K562 (cell line): ENCODE data around the gene PACRG. TPM values are rescaled to one million over a fixed set of nuclear protein-coding genes. Genes with fewer than 3 reads are reported as not detected.

ENCODE experiments used
- ATAC-seq: fragments of 200-7000 bp; cut with Tn5 transposase; 3 replicates; pipeline ENCODE4 v1.9.1; 2020; ENCODE audit warnings: moderate library complexity
- BruUV-seq: library from RNA; stranded (reverse); fragments of 400-500 nt; replicated peaks from 2 replicates; lab custom pipeline; 2021; lab: Mats Ljungman, UMichigan
- CTCF ChIA-PET: fragments of 300-600 bp; formaldehyde crosslinking; extraction: SDS; loops from one replicate; lab custom pipeline; 2021; ENCODE audit warnings: low intra/inter-chr PET ratio; lab: Yijun Ruan, JAX
- POLR2A ChIA-PET: fragments of 300-600, 350-650 bp; sonication (Branson Sonifier 250); formaldehyde crosslinking; extraction: SDS; loops from one replicate; lab custom pipeline; 2021; ENCODE audit warnings: antibody characterized with exemption, inconsistent platforms; lab: Yijun Ruan, JAX
- DNase-seq, 4 experiments: peaks; one replicate each; pipeline versions ENCODE4 v3.0.0 to v3.0.0-alpha.2; 2011 to 2018; ENCODE audit warnings: low spot score in 3 of 4, mixed read lengths in 3 of 4; ENCODE audit errors: extremely low read depth in 1 of 4
- FAIRE-seq: peaks from 2 replicates; lab custom pipeline; 2011; peaks lifted over from hg19 to GRCh38; lab: Jason Lieb, UNC
- H2AFZ ChIP-seq: 2 replicates; pipeline ENCODE4 v1.6.0; 2011; ENCODE audit warnings: low read depth, low read length, control low read depth, inconsistent platforms
- H3K27ac ChIP-seq: fragments of 200-600 bp; 3 replicates; pipeline ENCODE4 v1.8.0; 2011; ENCODE audit warnings: low read depth, mild to moderate bottlenecking, control low read depth, inconsistent platforms, low read length, moderate library complexity, mixed read lengths; ENCODE audit errors: extremely low read depth
- H3K27me3 ChIP-seq, 2 experiments: fragments of 300-600 bp in 1 of 2; 2 replicates in 1 of 2; 3 replicates in 1 of 2; pipeline versions ENCODE4 v1.6.0 to v1.8.0; 2011; ENCODE audit warnings: inconsistent platforms in 2 of 2, low read length in 2 of 2, mild to moderate bottlenecking in 1 of 2, mixed read lengths in 1 of 2, moderate library complexity in 1 of 2; ENCODE audit not compliant: control insufficient read depth in 2 of 2, insufficient read depth in 2 of 2
- H3K36me3 ChIP-seq: fragments of 300-600 bp; 3 replicates; pipeline ENCODE4 v1.8.0; 2011; ENCODE audit warnings: mild to moderate bottlenecking, low read length, inconsistent platforms; ENCODE audit not compliant: control insufficient read depth, insufficient read depth
- H3K4me1 ChIP-seq, 2 experiments: fragments of 200-600 bp in 1 of 2; replicated peaks in 1 of 2; 2 replicates in 1 of 2; 3 replicates in 1 of 2; pipeline versions ENCODE4 v1.5.1 to v1.8.0; 2011; ENCODE audit warnings: inconsistent platforms in 2 of 2, low read length in 2 of 2, mild to moderate bottlenecking in 1 of 2, mixed read lengths in 1 of 2, moderate library complexity in 1 of 2; ENCODE audit not compliant: control insufficient read depth in 2 of 2, insufficient read depth in 2 of 2
- H3K4me2 ChIP-seq: 2 replicates; pipeline ENCODE4 v1.6.1; 2011; ENCODE audit warnings: low read length, control low read depth, inconsistent platforms, mixed read lengths; ENCODE audit not compliant: insufficient read depth
- H3K4me3 ChIP-seq: fragments of 200-600 bp; sonication (generic), shearing (Covaris generic); 2 replicates; pipeline ENCODE4 v1.5.1; 2016; ENCODE audit warnings: control low read depth, inconsistent platforms
- H3K79me2 ChIP-seq: fragments of 200-600 bp; 3 replicates; pipeline ENCODE4 v1.8.0; 2011; ENCODE audit warnings: low read length, inconsistent platforms; ENCODE audit not compliant: control insufficient read depth, insufficient read depth
- H3K9ac ChIP-seq, 2 experiments: 2 replicates each; pipeline versions ENCODE4 v1.6.0 to v1.6.1; 2011; ENCODE audit warnings: low read depth in 2 of 2, low read length in 2 of 2, control low read depth in 1 of 2, inconsistent platforms in 1 of 2, mild to moderate bottlenecking in 1 of 2, mixed read lengths in 1 of 2; ENCODE audit not compliant: insufficient read depth in 1 of 2
- H3K9me1 ChIP-seq: one replicate; pipeline ENCODE4 v1.6.0; 2011; ENCODE audit warnings: inconsistent platforms, mild to moderate bottlenecking, low read length, moderate library complexity; ENCODE audit not compliant: control insufficient read depth, insufficient read depth
- H3K9me3 ChIP-seq: replicated peaks from 2 replicates; pipeline ENCODE4 v1.5.1; 2011; ENCODE audit warnings: low read depth, low read length, inconsistent platforms; ENCODE audit not compliant: control insufficient read depth, insufficient read depth
- H4K20me1 ChIP-seq: replicated peaks from 2 replicates; pipeline ENCODE4 v1.6.1; 2011; ENCODE audit warnings: low read length, inconsistent platforms, mixed read lengths; ENCODE audit not compliant: control insufficient read depth, insufficient read depth
- BRCA1 ChIP-seq, 2 experiments: fragments of 450-650 bp in 1 of 2; sonication (generic) in 1 of 2; formaldehyde crosslinking in 1 of 2; IDR thresholded peaks; 2 replicates each; pipeline versions ENCODE4 v1.5.0 to v1.6.1; 2017 to 2020; ENCODE audit warnings: mild to moderate bottlenecking in 1 of 2, missing genetic modification reagents in 1 of 2
- CBFA2T2 ChIP-seq: fragments of 450-650 bp; conservative IDR thresholded peaks from 2 replicates; pipeline ENCODE4 v1.6.1; 2017; ENCODE audit warnings: mild to moderate bottlenecking
- CCAR2 ChIP-seq: fragments of 200-400 bp; formaldehyde crosslinking; IDR thresholded peaks from 2 replicates; pipeline ENCODE4 v1.6.1; 2017; ENCODE audit warnings: mild to moderate bottlenecking, low read depth, low read length
- DPF2 ChIP-seq: fragments of 450-650 bp; IDR thresholded peaks from 2 replicates; pipeline ENCODE4 v1.6.1; 2016
- HMG20A ChIP-seq: fragments of 450-650 bp; formaldehyde crosslinking; conservative IDR thresholded peaks from 2 replicates; pipeline ENCODE4 v1.4.0; 2020; ENCODE audit warnings: mild to moderate bottlenecking, mixed read lengths
- HNRNPH1 ChIP-seq: fragments of 200-400 bp; formaldehyde crosslinking; optimal IDR thresholded peaks from 2 replicates; pipeline ENCODE3; 2017; ENCODE audit warnings: low read depth, mild to moderate bottlenecking, low read length, moderate library complexity
- ID3 ChIP-seq, 2 experiments: fragments of 250-450 bp in 1 of 2; fragments of 450-650 bp in 1 of 2; sonication (Bioruptor Pico) in 1 of 2; IDR thresholded peaks; 2 replicates each; pipeline versions ENCODE4 v1.6.1 to v1.8.0; 2016 to 2021; ENCODE audit warnings: mild to moderate bottlenecking in 2 of 2, moderate library complexity in 2 of 2, missing compliant biosample characterization in 1 of 2, missing genetic modification characterization in 1 of 2
- MYBL2 ChIP-seq, 2 experiments: fragments of 450-650 bp in 1 of 2; sonication (generic) in 1 of 2; formaldehyde crosslinking in 1 of 2; IDR thresholded peaks; 2 replicates each; pipeline versions ENCODE4 v1.6.1 to v1.8.1; 2017 to 2022; ENCODE audit warnings: borderline replicate concordance in 1 of 2, inconsistent platforms in 1 of 2, low read depth in 1 of 2, mild to moderate bottlenecking in 1 of 2, missing genetic modification reagents in 1 of 2, moderate library complexity in 1 of 2
- NCOA4 ChIP-seq: fragments of 450-650 bp; IDR thresholded peaks from 2 replicates; pipeline ENCODE4 v1.6.1; 2018; ENCODE audit warnings: mild to moderate bottlenecking; ENCODE audit not compliant: partially characterized antibody
- SIN3B ChIP-seq: fragments of 450-650 bp; IDR thresholded peaks from 2 replicates; pipeline ENCODE4 v1.6.1; 2017; ENCODE audit warnings: low read depth, mild to moderate bottlenecking, moderate library complexity
- ZMIZ1 ChIP-seq, 2 experiments: fragments of 150-350 bp in 1 of 2; IDR thresholded peaks; 2 replicates each; pipeline ENCODE4 v1.6.1; 2012 to 2016; ENCODE audit warnings: low read depth in 2 of 2, low read length in 2 of 2, mild to moderate bottlenecking in 1 of 2, moderate library complexity in 1 of 2
- ZNF584 ChIP-seq: fragments of 200-800 bp; sonication (Bioruptor generic); IDR thresholded peaks from 2 replicates; pipeline ENCODE4 v1.6.1; 2016; ENCODE audit warnings: low read depth, mild to moderate bottlenecking, missing genetic modification characterization, missing compliant biosample characterization
- WGBS: fragments of 100-300 bp; shearing (Covaris generic); methylation state at CpG from one replicate; pipeline ENCODE4 v1.1.6; 2016; ENCODE audit warnings: low coverage, mixed read lengths; ENCODE audit not compliant: insufficient coverage; ENCODE audit errors: missing lambda C conversion rate; 5-methylcytosine and 5-hydroxymethylcytosine counted together
- in situ Hi-C: fragments of 300-500 bp; cut with MboI; formaldehyde crosslinking; loops from 4 replicates; pipeline ENCODE4 v1.15.0; 2018; ENCODE audit warnings: inconsistent platforms, mixed read lengths
- intact Hi-C: fragments of 100-400 bp; cut with micrococcal nuclease; formaldehyde crosslinking; loops from 2 replicates; pipeline ENCODE4 v1.14.2; 2022
- polyA plus RNA-seq, 8 experiments: library from polyadenylated mRNA; depleted of rRNA in 4 of 8; stranded (reverse) in 5 of 8; unstranded in 3 of 8; fragments of >200 nt; fragmentation: Nextera tagmentation in 2 of 8; fragmentation: Illumina TruSeq in 1 of 8; extraction: Ambion mirVana in 2 of 8; extraction: Trizol in 1 of 8; gene quantifications; 2 replicates each; pipeline versions ENCODE4 v1.2.1 to v1.2.3, GENCODE V29; 2011 to 2014; ENCODE audit warnings: inconsistent platforms in 1 of 8, missing spikeins in 1 of 8
- total RNA-seq, 7 experiments: library from RNA; depleted of rRNA in 6 of 7; stranded (reverse); fragments of >200 nt in 6 of 7; fragmentation: Illumina TruSeq in 2 of 7; extraction: Trizol in 2 of 7; gene quantifications; 2 replicates each; pipeline versions ENCODE4 v1.2.1 to v1.2.3, GENCODE V29; 2011 to 2021; ENCODE audit warnings: low replicate concordance in 1 of 7

PACRG gene
- total and polyA plus RNA-seq, 9 of the 15 experiments (the other 6 are each of a cell fraction or from before 2014, with no cell fraction given): 0.04 TPM; not detected in 8

GRCh38 chr6:162699961-162700360 is 27.8 kb upstream of the PACRG start:
- H3K27ac ChIP-seq: no peak overlapping the region
- no peaks in the 10 kb centered on the region for H3K9me3 ChIP-seq
- no peaks in the 10 kb centered on the region for H4K20me1 ChIP-seq
- in situ Hi-C loops: no loop called here
- H3K4me3 ChIP-seq: no peak overlapping the region
- no peaks in the 10 kb centered on the region for H3K27me3 ChIP-seq
- FAIRE-seq (no peak), DNase-seq (no peak), ATAC-seq (no peak)
- no peaks in the 10 kb centered on the region for H3K4me1 ChIP-seq
- ChIA-PET POLR2A (no interaction called here), CTCF (no interaction called here)
- TF ChIP-seq HNRNPH1 (no peak), NCOA4 (no peak), ZNF584 (no peak), CCAR2 (no peak), SIN3B (no peak), DPF2 (no peak), MYBL2 (IDR thresholded peaks at IDR 0.05; ENCODE audit: low read depth) (no peak), MYBL2 (CRISPR knock-in tag; IDR thresholded peaks at IDR 0.05; ENCODE audit: borderline replicate concordance) (no peak), BRCA1 (IDR thresholded peaks at IDR 0.05) (no peak), BRCA1 (CRISPR knock-in tag; IDR thresholded peaks at IDR 0.05) (no peak), HMG20A (CRISPR knock-in tag) (no peak), ID3 (CRISPR knock-in tag; IDR thresholded peaks at IDR 0.05) (no peak), ID3 (tag; IDR thresholded peaks at IDR 0.05) (no peak), ZMIZ1 (IDR thresholded peaks at IDR 0.05; ENCODE audit: low read depth in 2 of 2, low read length in 2 of 2) (no peak), CBFA2T2 (no peak)
- H2AFZ ChIP-seq: no peak overlapping the region
- WGBS: 4% methylated on average over 2 of the region's 2 CpGs
- no peaks in the 10 kb centered on the region for H3K36me3 ChIP-seq
- no peak overlapping the region for H3K9ac ChIP-seq
- no TSS peak for BruUV-seq
- no peaks in the 10 kb centered on the region for H3K79me2 ChIP-seq
- intact Hi-C loops: no loop called here
- no peak overlapping the region for H3K4me2 ChIP-seq
- no peaks in the 10 kb centered on the region for H3K9me1 ChIP-seq
